GM12875 (cell line): Measurements from ENCODE around the gene RLF.
A peak's percentile ranks its signal among the peaks of the same experiment; 100 is the strongest.

Source experiments
- H3K4me3 ChIP-seq: one replicate; pipeline ENCODE4 v1.5.1; 2011; ENCODE audit warnings: low read depth, low read length, control low read depth
- TF ChIP-seq, protein P1 (sequence below): IDR thresholded peaks from 2 replicates; pipeline ENCODE4 v1.5.1; 2011; ENCODE audit warnings: low read depth, mild to moderate bottlenecking, control low read depth, inconsistent platforms, low read length, moderate library complexity, borderline replicate concordance; ENCODE audit not compliant: insufficient read depth

RLF gene

DNA sequence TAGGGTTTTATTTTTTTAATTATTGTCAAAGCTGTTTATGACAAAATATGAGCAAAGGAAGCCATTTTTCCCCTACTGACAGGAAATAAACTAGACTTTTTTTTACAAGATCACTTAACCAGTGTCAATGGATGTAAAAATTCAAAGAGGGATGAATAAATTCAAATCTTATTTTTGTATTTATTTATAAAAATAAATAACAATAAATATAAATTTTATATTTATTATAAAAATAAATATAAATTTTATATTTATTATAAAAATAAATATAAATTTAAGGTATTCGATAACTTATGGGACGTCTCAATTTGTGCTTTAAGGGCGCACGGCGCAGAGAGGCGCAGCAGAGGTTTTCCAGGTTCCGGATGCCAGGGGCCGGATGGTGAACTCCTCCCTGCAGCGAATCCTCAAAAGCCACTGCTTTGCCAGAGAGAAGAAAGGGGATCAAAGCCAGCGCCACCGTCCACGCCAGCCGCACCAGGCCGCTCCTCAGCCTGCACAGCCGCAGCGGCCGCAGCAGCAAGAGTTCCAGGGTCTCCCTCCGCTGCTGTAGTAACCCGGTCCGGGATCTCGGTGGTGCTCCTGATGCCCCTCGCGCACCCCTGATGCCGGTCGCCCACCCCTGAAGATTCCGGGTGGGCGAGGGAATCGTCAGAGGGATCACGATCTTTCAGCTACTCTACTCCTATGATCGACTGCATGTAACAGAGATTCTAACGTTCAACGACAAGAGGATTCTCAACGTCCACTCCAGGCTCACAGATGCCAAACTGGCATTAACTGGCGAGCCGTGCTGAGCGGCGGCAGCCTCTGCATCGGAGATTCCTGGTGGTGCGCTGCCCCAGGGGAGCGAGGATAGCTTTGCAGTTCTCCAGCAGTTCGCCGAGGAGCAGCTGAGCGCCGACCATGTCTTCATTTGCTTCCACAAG, 28.5 kb upstream of the RLF start:
- no peak overlapping the region for H3K4me3 ChIP-seq

DNA sequence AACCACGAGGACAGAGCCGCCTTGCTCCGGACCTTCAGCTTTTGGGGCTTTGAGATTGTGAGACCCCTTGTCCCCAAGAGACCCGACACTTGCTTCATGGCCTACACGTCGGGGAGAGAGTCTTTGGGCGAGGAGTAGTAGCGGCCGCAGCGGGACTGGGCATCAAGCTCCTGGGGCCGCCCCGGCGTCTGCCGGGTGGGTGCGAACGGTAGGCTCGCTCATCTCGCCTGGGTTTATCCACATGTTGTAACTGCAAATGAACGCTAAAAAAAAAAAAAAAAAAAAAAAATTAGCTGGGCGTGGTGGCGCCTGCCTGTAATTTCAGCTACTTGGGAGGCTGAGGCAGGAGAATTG, 27.9 kb upstream of the RLF start:
- H3K4me3 ChIP-seq = no peak overlapping the region
- TF ChIP-seq, protein P1, sequence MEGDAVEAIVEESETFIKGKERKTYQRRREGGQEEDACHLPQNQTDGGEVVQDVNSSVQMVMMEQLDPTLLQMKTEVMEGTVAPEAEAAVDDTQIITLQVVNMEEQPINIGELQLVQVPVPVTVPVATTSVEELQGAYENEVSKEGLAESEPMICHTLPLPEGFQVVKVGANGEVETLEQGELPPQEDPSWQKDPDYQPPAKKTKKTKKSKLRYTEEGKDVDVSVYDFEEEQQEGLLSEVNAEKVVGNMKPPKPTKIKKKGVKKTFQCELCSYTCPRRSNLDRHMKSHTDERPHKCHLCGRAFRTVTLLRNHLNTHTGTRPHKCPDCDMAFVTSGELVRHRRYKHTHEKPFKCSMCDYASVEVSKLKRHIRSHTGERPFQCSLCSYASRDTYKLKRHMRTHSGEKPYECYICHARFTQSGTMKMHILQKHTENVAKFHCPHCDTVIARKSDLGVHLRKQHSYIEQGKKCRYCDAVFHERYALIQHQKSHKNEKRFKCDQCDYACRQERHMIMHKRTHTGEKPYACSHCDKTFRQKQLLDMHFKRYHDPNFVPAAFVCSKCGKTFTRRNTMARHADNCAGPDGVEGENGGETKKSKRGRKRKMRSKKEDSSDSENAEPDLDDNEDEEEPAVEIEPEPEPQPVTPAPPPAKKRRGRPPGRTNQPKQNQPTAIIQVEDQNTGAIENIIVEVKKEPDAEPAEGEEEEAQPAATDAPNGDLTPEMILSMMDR = no peak

More for the DNA sequence above, 28.5 kb upstream of the RLF start:
- TF ChIP-seq, protein P1 = no peak

DNA sequence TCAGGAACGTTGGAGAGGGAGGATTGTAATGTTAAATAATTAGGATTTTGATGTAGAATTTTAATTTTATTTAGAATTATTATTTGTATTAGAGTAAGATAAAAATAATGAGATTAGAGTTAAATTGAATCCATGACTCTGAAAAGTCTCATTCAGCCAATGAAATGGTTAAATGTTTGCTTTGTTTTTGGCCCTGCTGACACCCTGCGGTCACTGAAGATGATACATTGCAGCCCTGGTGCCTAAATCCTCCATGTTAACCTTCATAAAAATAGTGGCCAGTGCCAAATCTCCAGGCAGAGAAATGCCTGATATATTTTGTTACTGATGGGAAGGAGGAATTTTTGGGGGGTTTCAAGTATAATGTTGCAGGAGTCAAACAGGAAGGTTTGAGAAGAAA, 27.3 kb upstream of the RLF start:
- TF ChIP-seq, protein P1 = no peak
- no peak overlapping the region for H3K4me3 ChIP-seq

DNA sequence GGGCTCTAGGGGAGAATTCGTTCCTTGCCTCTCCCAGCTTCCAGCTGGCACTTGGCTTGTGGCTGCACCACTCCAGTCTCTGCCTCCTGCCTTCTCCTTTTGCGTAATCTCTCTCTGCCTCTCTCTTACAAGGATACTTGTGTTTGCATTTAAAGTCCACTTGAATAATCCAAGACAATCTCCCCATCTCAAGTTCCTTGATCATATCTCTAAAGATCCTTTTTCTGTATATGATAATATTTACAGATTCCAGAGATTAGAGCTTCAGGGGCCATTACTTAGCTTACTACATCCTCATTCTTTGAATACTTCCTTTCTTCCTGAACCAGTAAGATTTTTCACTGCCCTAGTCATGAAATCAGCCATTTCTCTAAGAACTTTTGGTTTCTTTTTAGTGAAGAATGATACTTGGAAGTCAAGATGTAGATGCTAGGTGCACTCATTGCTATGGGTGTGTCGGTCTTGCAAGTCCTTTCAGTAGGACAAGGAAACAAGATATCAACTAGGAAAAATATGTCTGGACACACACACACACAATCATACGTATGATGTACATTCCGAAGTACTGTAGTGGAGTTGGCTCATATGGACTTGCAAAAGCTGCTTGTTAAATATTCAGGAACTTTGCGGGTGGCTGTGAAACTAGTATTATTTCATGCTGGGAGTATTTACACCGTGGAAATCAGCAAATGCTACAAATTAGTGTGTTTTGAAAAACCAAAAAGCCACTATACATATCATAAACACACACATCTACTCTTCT, 20.8 kb upstream of the RLF start:
- H3K4me3 ChIP-seq = no peak overlapping the region
- TF ChIP-seq, protein P1 = no peak

DNA sequence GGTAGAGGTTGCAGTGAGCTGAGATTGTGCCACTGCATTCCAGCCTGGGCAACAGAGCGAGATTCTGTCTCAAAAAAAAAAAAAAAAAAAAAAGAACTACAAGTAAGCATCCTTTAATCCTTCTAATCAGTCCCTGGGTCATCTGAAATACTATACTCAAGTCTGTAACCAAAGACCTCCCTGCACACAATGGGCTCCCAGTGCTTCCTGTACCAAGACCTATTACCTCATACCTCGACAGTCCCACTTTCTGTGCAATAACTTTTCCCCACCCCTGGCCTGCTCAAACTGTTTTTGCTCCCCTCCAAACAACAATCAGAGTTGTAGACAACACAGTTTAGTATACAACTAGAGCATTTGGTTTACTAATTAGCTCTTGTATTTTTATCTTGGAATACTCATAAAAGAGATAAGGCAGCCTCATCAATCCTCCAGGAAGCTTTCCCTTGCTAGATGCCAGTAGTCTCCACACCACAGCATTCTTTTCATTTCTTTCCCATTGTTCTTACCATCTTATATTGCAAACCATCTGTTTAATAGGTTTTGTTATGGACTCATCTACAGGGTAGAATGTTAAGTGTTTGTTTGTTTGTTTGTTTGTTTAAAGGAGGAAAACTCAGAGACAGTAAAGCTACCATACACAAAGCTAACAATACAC, 19.2 kb upstream of the RLF start:
- TF ChIP-seq, protein P1 = no peak
- no peak overlapping the region for H3K4me3 ChIP-seq

DNA sequence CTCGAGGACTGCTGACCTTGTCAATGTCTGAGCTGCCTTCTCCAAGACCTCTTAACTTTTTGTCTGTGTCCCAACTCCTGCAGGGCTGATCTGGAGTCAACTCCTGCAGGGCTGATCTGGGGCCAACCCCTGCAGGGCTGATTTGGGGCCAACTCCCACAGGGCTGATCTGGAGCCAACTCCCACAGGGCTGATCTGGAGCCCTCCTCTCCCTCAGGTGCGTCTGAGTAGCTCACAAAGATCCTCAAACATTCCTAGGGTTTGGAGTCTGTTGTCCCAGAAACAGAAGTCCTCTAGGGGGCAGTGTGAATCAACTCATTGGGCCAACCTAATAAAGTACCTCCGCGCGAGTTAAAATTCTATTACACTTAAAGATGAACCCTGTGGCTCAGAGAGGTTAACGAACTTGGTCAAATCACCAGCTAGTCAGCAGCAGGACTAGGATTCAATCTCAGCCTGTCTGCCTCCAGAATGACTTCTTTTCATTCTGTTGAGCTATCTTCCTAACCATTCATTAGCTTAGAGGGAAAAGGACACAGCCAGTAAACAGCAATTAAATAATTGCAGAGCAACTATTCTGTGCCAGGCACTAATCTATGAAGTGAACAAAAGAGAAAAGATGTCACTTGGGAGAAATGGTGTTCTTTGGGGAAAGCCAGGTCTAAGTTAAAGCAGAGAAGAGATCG, 17.2 kb upstream of the RLF start:
- TF ChIP-seq, protein P1 = peak; percentile 68

More for the DNA sequence above, 17.2 kb upstream of the RLF start:
- no peak overlapping the region for H3K4me3 ChIP-seq
